OCI-M1 (cell line): ENCODE data around the gene HOXB5.

Source experiments
- DNase-seq: peaks from one replicate; lab custom pipeline; 2025; lab: John Stamatoyannopoulos, UW

HOXB5 gene

DNA sequence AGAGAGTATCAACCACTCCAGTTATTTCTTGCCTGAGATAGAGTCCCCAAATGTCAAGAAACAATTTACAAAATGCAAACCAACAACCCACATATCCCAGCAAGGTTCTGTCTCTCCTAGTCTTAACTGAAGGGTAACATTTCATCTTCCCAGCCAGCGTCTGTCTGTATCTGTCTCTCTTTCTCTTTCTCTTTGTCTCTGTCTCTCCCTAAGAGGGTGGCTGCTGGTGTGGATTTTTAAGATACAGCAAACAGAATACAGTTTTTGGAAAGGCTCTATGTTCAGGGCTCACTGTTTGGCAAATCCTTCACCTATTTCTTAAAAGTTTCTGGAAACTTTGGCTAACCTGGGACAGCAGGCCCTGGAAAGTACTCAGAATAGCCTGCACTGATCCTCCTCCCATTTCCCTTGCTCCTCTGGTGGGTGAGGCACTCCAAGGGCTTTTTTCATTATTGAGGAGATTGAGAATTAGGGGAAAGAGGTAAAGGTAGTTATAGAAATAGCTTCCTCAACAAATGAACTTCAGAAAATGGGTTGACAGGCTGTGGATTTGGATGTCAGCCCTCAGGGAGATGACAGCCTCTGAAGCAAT, 21.7 kb downstream of the HOXB5 start:
- DNase-seq, result no peak

DNA sequence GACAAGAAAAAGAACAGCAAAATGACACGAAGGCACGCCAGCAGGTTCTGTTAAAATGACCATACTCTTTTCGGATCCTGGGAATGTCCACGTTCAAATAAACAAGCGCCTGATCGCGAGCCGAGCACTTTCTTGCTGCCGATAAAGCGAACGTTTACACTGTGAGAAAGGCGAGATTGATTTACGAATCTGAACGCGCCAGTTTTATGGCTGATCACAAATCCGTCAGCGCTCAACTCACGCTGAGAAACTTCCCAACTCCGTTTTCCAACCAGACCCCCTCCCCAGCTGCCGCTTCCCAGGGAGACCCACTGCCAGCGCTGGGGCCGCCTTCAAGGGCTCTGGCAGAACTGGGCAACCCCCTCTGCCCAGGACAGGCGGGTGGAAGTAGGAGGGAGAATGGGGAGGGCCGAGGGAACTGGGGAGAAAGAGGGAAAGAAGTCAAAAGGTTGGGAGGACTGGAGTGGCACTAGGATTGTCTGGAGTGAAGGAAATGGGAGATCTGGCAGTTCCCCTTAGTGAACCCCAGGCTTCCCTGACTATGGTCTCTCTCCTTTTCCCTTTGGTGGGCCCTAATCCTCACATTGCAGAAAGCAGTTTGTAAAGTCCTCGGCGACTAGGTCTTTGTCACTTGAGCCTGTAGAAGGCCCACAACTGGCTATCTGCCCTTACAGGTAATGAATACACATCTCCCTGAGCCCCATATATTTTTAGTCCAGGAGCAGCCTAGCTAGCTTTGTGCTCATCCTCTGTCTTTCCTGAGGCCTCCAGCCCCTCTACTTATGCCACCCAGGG, 22.4 kb downstream of the HOXB5 start:
- DNase-seq, result no peak

DNA sequence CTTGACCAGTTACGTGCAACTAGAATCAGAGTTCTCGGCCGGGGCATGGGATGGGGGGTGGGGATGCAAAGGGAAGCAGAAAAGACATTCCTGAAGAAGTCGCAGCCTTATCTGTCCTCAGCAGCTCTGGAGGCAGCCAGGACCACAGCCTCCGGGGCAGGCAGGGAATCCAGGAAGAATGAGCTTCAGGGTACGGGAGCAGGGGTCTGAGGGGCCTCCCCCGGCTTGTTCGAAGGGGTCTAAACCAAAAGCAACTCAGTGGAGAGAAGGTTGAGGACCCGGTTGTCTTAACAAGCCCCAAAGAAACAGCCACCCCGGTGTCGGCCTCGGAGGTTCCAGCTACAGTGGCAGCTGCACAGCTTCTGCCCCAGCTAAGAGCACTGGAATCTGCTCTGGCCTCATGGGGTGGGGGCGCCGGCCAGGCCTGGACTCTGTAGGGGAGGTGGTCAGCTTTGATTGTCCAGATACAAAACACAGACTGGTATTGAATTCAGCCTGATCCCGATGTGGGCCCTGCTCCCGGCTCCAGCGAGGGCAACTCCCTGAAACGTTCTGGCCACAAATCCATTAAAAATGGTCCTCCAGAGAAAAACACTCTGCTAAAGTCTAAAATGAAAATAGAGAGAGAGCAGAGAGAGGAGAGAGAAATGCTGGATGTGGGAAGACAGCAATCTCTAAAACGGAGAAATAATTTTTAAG, 23.1 kb downstream of the HOXB5 start:
- no peak for DNase-seq

DNA sequence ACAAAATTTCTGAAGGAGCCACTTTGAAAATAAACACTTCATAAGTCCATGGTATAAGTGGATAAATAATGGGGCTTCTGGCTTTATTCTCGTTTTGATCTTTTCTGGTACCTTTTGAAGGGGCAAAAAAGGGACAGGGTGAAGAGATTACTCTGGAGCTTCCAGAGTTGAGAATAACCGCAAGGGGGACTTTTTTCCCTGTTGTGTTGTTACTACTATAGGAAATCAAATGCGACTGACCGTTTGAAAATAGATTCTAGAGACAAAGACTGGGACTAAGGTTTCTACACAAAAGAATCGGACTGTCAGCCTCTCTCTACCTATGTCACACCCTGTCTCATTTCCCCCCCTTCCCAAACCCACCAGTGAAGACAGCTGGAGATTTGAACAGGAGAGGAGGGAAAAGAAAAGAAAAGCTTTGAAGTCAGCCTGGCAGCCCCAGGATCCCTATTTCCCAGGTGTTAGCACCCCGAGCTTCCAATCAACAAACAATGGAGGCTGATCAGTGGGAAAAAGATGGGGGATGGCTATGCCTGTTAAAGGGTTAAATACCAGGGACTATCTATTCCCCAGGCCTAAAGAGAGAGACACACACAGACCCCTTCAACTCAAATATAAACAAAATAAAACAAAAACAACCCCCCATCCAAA, 23.8 kb downstream of the HOXB5 start:
- DNase-seq, result no peak

DNA sequence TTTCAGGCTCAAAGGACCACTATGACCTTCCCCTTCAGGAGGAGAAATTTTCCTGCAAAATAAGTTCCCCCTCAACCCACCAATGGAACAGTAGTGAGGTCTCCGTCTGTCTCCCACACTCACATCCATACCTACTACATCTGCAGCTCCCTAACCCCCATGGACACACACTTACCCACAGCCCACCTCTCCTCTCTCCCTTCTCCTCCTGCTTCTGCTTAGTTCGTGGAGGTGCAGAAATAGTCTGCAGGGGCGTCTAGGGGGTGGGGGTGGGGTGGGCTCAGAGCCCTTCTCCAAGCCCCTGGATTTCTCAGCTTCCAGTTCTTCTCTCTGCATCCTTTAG, 24.4 kb downstream of the HOXB5 start:
- no peak for DNase-seq

DNA sequence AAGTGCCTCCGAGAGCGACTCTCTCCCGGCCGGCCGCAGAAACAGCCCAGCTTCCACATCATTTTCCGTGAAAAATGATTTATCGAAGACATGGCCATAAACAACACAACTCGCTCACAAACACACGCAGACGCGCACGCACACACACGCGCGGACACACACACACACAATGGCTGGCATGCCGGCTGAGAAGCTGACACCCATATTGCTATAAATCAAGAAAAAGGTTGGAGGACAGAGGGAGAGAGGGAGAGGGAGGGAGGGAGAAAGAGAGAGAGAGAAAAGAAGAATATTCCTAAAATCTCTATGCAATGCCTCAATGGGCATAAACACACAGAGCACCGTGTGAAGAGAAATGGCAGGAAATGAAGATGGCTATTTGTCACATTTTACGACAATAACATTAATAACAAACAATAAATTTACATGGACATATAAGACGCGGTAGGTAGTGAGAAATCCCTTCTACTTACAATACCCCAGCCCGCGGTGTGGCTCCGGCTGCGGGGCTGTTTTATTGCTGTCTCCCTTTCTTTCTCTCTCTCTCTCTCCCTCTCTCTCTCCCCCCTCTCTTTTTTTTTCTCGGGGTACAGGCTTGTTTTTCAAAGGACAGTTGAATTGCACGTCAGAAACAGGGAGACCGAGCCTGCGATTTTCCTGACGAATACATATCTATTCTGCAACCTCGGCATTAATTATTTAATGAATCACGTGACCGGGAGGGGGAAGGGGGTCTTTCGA, 24.9 kb downstream of the HOXB5 start:
- DNase-seq, result no peak

DNA sequence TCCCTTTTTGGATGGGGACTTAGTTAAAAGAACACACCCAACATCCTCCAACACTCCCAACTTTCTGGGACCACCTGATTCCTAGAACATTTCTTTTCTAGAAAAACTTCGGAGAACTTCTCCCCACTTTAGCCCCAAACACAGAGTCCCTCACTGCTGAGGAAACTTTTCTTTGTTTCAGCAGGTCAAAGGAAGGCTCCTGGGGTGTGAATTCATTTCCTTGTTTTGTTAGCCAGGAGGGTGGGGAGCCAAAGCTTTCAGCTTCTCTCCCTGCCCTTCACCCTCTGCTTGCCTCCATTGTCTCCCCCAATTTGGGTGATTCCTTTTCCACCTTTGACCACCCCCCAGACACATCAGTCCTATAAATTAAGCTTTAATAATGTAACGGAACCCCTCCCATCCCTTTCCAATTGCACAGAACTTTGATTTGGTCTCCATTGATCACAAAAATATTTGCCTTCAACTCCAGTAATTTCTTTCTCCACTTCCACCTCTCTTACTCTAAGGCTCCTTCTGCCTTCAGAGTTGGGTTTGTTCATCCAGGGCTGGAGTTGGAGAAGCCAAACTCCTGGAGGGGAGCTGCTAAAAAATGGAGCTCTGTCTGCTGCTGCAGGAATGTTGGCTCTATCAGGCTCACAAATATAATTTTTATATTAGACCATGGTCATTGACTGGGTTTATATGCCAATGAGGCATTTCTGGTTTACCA, 25.8 kb downstream of the HOXB5 start:
- DNase-seq, result no peak

DNA sequence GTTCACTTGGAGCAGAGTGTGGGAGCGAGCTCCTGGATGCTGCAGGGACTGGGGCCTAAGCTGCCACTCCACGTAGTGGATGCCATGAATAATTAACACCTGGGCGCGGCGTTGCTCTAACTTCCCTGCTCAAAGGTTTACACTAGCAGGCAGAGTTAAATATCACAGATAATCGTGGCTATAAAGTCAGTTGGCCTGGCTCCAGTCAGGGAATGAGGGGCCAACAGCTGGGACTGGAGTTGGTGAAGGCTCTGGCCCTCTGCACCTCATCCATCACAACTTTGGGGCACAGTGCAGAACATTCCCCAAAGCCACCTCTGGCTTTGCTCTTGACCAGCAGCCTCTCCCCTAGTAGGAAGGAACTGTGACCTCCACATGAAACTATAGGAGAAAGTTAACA, 26.4 kb downstream of the HOXB5 start:
- no peak for DNase-seq

DNA sequence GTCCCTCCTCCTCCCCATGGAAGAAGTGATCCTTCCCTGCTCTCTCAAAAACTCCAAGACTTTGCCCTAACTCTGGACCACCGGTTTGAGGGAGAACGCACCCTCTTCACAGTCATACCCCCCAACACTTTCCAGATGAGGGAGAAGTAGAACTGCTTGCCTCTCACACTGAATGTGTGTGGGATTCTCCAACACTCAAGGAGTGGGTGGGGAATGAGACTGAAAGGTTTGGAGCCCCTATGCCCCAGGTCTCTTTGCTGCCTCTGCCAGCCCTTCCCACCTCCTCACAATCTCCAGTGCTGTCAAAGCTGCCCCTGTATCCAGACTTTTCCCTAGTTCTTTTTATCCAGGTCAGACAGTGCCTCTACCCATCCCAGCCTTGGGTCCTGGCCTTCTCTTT, 26.9 kb downstream of the HOXB5 start:
- DNase-seq, result no peak

DNA sequence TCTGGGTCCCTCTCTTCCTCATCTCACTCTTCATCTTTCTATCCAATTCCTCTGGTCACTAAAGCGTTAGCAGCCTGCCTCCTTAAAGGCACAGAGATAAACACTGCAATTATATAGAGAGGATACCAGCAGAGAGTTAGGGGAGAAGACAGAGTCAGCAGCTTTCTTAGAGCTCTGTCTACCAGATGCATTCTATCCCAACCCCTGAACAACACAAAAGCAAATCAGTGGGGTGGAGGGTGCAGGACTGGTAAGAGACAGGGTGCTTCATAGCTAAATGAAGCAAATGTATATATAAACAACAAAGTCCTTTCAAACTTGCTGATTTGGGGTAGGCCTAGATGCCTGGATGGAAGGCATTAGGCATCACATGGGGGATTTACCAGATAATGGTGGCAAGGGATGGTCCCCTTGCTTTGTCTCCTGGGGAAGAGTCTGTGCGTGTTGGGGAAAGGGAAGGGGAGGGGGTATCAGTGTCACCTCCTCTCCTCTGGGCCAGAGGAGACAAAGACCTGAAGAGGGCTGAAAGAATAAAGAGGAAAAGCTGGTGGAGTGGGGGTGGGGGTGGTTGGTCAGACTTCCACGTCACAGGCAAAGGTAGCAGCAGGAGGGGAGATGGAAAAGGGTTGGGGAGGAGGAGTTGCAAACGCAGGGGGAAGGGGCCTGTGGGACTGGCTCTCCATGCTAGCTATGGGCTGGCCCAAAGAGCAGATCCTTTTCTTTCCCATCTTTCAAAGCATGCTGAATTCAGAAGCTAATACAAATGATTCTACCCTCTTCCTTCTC, 27.5 kb downstream of the HOXB5 start:
- DNase-seq, result no peak

DNA sequence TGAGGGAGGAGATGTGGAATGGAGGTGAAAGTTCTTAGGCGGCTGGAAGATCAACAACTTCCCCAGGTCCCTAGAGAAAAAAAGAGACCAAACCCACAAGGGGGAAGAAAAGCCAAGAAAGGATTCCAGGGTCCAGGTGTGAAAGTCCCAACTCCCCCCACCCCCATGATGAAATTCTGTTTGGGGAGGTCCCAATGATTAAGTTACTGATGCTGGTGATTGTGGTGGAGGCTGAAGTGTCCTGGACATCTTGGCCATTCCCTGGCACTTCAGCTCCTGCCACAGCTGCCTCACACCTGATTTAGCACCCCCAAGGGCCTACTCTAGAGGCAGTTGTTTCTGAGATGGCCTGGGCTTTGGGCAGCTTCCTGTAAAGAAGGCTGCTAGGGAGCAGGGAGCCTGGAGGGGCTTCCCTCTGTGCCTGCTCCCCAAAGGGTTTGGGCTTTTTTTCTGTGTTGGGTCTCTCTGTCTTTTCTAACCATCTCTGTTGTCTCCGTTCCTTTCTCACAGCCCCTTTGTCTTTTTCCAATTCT, 28.5 kb downstream of the HOXB5 start:
- no peak for DNase-seq

DNA sequence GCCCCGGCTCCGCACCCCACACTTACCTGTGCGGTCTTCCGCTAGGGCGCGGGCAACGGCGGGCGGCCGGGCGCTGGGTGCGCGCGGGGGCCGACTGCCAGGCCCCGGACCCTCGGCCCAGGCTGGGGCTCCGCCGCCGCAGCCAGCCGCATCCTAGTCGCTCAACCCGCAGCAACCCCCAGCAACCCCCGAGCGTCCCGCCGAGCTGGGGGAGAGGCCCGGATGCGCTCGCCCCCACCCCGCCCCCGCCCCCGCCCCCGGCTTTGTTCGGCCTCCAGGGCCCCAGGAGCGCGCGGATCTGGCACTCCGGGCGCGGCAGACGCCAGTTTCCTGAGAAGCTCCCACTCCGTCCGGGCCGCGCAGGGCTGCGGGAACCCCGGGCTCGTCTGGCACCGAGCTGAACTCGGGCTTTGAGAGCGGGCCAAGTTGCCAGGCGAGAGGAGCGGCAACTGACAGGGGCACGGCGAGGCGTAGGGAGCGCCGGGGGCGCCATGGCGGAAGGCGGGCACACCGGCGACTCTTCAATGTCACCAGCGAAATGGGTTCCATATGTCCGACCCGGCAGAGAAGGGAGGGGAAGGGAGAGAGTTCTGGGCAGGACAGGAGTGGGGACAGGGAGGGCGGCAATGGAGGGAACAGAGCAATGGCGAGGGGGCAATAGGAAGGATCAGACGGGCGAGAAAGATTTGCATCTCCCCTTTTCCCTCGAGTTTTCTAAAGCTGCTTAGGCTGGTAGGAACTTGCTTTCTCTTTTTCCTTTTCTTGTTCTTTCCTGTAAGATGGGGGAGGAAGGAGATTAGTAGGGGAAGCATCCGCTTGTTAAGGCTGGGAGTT, 29.2 kb downstream of the HOXB5 start:
- DNase-seq, result no peak

DNA sequence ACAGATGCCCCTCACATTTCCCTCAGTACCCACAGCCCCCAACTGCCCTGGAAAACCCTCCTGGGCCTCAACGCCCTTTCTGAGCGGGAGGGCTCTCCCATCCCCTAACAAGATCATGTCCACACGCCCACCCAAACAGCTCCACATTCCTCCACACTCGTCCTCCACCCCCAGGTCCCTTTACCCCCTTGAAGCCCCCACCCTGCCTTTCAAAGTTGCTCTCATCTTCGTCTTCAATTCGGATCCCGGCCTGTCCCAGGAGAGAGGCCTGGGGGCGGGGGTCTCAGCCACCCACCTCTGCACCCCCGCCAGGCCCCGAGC, 29.8 kb downstream of the HOXB5 start:
- DNase-seq, result no peak

DNA sequence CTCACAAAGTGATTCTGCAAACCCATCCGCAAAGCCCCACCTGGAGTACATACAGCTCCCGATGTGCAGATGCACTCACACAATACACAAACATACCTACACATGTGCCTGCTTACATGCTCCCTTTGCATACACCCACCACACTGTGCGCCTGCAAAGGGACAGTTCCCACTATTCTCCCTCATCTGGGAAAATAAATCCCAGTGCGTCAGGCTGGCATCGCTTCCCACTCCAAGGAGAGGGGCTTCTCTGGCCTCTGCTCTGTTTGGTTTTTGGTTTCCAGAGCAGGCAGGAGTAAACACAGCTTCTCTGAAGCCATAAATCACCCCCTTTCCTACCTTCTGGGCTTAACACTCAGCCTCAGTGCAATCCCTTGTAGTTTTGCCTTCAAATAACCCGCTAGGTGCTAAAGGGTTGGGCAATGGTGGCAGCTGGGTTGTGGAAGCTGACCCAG, 30.2 kb downstream of the HOXB5 start:
- DNase-seq, result no peak

DNA sequence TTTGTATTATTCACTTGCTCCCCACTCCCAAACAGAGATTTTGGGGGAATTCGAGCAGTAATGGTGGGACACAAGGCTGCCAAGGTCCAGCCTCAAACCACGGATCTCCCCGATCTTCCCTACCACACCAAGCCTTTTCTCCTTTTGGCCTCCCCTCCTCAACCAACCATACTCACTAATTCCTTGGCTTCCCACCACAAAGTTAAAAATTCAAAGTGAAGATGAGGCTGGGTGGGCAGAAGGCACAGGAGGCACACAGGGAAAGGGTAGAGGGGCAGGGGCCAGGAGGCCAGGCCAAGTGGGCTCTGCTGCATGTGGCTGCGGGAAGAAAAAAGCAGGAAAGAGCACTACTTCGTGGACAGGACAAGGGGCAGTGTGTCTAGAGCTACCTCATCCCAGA, 30.6 kb downstream of the HOXB5 start:
- no peak for DNase-seq

DNA sequence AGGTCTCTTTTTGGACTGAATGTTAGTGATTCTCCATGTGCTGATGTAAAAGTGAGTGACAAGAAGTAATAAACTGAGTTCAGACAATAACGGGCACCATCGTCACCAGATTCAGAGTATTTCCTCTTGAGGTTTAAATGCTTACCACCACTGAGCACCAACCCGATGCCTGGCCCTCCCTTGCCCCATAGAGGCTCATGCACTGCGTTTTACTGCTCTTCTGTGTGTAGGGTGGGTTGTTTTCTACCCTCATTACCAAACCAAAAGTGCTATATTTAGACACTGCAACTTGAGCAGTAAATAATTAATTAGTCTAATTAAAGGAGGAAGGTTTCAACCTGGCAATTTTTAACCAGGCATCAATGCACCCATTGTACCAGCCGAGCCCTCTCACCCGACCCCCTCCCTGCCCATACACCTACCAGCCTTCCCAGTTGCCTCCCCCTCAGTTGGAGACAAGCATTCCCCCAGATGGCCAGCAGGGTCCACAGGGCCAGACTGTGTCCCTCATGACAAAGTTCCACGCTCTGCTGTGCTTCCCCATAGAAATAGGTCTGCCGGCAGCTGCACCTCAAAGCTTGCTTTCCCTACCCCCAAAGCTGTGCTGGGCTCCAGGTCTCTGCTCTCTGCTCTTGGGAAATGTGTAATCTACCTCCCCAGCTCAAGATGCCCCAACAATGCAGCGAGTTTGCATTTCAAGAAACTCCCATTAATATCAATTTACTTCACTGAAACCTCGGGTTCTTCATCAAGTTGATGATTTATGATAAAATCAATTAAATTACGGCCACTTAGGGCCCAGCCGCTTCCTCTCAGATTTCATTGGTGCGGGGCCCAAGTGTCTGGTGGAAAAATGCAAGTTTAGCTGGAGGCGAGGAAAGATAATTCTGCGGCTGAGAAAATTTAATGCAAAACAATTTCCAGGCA, 31.4 kb downstream of the HOXB5 start:
- no peak for DNase-seq

DNA sequence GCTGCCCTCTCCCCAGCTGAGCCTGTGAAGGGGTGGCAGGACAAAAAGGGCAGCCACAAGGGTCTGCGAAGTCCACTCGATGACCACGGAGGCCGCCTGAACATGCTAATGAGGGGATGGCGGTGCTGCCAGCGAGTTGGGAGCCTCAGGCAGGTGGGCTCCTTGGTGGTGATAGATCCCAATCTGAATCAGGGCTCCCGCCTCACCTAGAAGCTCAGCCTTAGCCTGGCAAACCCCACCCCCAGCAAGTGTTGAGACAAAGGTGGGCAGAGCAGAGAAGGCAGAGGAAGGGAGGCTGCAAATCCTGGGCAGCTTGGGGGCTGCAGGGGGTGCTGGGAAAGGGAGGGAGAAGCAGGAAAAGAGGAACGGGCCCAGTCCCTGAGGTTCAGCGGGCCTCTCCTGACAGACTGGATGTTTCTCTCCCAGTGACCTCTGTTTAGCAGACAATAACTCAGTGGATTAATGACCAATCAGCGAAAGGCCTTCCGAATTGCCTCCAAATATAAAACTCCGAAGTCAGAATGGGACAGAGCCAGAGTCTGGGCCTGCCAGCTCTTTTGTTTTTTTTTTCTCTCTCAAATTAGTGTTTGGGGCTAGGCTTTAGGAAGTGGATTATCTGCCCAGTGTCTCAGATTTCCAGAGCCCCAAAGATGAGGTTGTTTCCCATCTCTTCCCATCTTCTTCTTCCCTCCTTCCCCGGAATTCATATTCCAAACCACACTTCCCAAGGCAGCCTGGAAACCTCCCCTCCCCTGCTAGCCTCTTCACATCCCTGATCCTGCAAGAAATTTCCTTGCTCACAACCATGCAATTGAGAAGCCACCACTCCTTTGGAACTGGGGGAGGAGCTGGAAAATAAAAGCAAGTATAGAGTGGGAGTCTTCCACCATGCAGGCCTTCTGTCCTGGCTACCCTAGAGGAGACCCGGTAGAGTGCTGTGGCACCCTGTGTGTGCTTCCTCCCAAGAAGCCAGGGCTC, 33.5 kb downstream of the HOXB5 start:
- DNase-seq, result no peak
